Parathyroid adenoma (tissue), 2 donors: ENCODE data around the gene EPHA3.

Experiments
- H2AFZ ChIP-seq: fragments of 300-600 bp; sonication (generic); one replicate; pipeline ENCODE4 v1.7.0; 2017; ENCODE audit warnings: antibody characterized with exemption, mild to moderate bottlenecking
- H3K27ac ChIP-seq: fragments of 300-600 bp; sonication (generic); one replicate; pipeline ENCODE4 v1.7.0; 2017
- H3K27me3 ChIP-seq: fragments of 300-600 bp; sonication (generic); one replicate; pipeline ENCODE4 v1.7.0; 2017; ENCODE audit warnings: low read length; ENCODE audit not compliant: control insufficient read depth, insufficient read depth
- H3K36me3 ChIP-seq: fragments of 300-600 bp; sonication (generic); one replicate; pipeline ENCODE4 v1.7.0; 2017; ENCODE audit warnings: low read length; ENCODE audit not compliant: control insufficient read depth, insufficient read depth
- H3K4me1 ChIP-seq: fragments of 300-600 bp; sonication (generic); one replicate; pipeline ENCODE4 v1.7.0; 2017; ENCODE audit warnings: control low read depth
- H3K4me2 ChIP-seq: fragments of 300-600 bp; sonication (generic); one replicate; pipeline ENCODE4 v1.7.0; 2017; ENCODE audit warnings: low read length
- H3K4me3 ChIP-seq: fragments of 300-600 bp; sonication (generic); one replicate; pipeline ENCODE4 v1.7.0; 2017; ENCODE audit warnings: low read depth, low read length
- H3K79me2 ChIP-seq: fragments of 300-600 bp; sonication (generic); one replicate; pipeline ENCODE4 v1.7.0; 2017; ENCODE audit warnings: control low read depth
- H3K9ac ChIP-seq: fragments of 300-600 bp; sonication (generic); one replicate; pipeline ENCODE4 v1.7.0; 2017; ENCODE audit warnings: mild to moderate bottlenecking
- H3K9me3 ChIP-seq: fragments of 300-600 bp; sonication (generic); one replicate; pipeline ENCODE4 v1.7.0; 2017; ENCODE audit warnings: low read length; ENCODE audit not compliant: control insufficient read depth
- CTCF ChIP-seq: fragments of 300-600 bp; sonication (generic); IDR thresholded peaks from one replicate; pipeline ENCODE4 v1.7.0; 2017; ENCODE audit warnings: antibody characterized with exemption, mild to moderate bottlenecking
- donor health status: primary hyperparathyroidism.

EPHA3 gene

GRCh38 chr3:89353465-89353864, 246.0 kb downstream of the EPHA3 start:
- no peak overlapping the region for H3K9ac ChIP-seq
- H3K4me2 ChIP-seq = no peak overlapping the region
- H3K27ac ChIP-seq = no peak overlapping the region
- no peak overlapping the region for H2AFZ ChIP-seq
- H3K4me1 ChIP-seq = no peaks in the 10 kb centered on the region
- no peaks in the 10 kb centered on the region for H3K27me3 ChIP-seq
- H3K4me3 ChIP-seq = no peak overlapping the region
- no peaks in the 10 kb centered on the region for H3K79me2 ChIP-seq
- no peak for TF ChIP-seq CTCF
- no peaks in the 10 kb centered on the region for H3K9me3 ChIP-seq
- H3K36me3 ChIP-seq = no peaks in the 10 kb centered on the region

DNA sequence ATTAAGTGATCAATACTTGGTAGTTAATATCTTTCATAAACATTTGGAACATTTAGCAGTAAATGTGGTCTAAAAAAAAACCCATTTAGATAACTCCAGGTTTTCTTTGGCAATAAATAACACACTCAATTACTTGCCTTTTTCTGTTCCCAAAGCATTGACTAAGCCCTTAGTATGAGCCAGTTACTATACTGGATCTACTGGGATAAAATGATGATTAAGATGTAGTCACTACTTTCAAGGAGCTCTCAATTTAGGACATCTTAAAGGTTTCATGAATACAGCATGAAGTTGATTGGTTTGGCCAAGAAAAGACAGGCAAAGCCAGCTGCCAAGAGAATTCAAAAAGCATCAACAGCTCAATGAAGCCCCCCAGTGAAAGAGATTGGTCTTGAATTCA, 250.9 kb downstream of the EPHA3 start:
- Histone ChIP-seq H3K4me3 (no peak overlapping the region), H2AFZ (no peak overlapping the region), H3K4me2 (no peak overlapping the region), H3K36me3 (no peaks in the 10 kb centered on the region), H3K27ac (no peak overlapping the region), H3K27me3 (no peaks in the 10 kb centered on the region), H3K4me1 (no peaks in the 10 kb centered on the region), H3K79me2 (no peaks in the 10 kb centered on the region), H3K9me3 (no peaks in the 10 kb centered on the region), H3K9ac (no peak overlapping the region)
- TF ChIP-seq CTCF = no peak

- H3K36me3 ChIP-seq = no peaks in the 10 kb centered on the region
- H3K4me2 ChIP-seq = no peak overlapping the region
- TF ChIP-seq CTCF = no peak
- H3K79me2 ChIP-seq = no peaks in the 10 kb centered on the region
- H2AFZ ChIP-seq = no peak overlapping the region
- H3K27ac ChIP-seq = no peak overlapping the region
- H3K9me3 ChIP-seq = no peaks in the 10 kb centered on the region
- H3K4me3 ChIP-seq = no peak overlapping the region
- H3K27me3 ChIP-seq = no peaks in the 10 kb centered on the region
- H3K9ac ChIP-seq = no peak overlapping the region
- no peaks in the 10 kb centered on the region for H3K4me1 ChIP-seq
These were observed 252.7 kb downstream of the EPHA3 start for GRCh38 chr3:89360156-89360555.

GRCh38 chr3:89362496-89362895, 255.1 kb downstream of the EPHA3 start:
- Histone ChIP-seq H3K4me2 (no peak overlapping the region), H3K27ac (no peak overlapping the region), H3K9me3 (no peaks in the 10 kb centered on the region), H3K9ac (no peak overlapping the region), H3K79me2 (no peaks in the 10 kb centered on the region), H2AFZ (no peak overlapping the region), H3K27me3 (no peaks in the 10 kb centered on the region), H3K36me3 (no peaks in the 10 kb centered on the region), H3K4me3 (no peak overlapping the region), H3K4me1 (no peaks in the 10 kb centered on the region)
- no peak for TF ChIP-seq CTCF

GRCh38 chr3:89363171-89363570, 255.8 kb downstream of the EPHA3 start:
- Histone ChIP-seq H3K36me3 (no peaks in the 10 kb centered on the region), H3K4me1 (no peaks in the 10 kb centered on the region), H3K9me3 (no peaks in the 10 kb centered on the region), H3K27me3 (no peaks in the 10 kb centered on the region), H3K79me2 (no peaks in the 10 kb centered on the region), H3K27ac (no peak overlapping the region), H3K4me3 (no peak overlapping the region), H2AFZ (no peak overlapping the region), H3K9ac (no peak overlapping the region), H3K4me2 (no peak overlapping the region)
- no peak for TF ChIP-seq CTCF
